Measurements from ENCODE around the gene PRKAR1B. TPM values are rescaled to one million over a fixed set of nuclear protein-coding genes. Genes with fewer than 3 reads are reported as not detected.
"Not testable (repeated sequence)": the region's sequence is repeated elsewhere in the genome, so short reads cannot be mapped to it uniquely, and the experiment has no call there.

The PRKAR1B gene
- total and polyA plus RNA-seq, 2 donors: 13.7 to 15.4 TPM

GRCh38 chr7:617614-618538, 109.2 kb downstream of the PRKAR1B start:
- H3K9me3 ChIP-seq (ENCODE audit: control insufficient read depth in 2 of 2, insufficient read depth in 1 of 2, low read length in 1 of 2): peaks cover 4 to 24% of the 10 kb centered on the region in 2 donors
- no peak overlapping the region for H3K4me3 ChIP-seq (ENCODE audit: low read length in 2 of 2)
- H3K27ac ChIP-seq (ENCODE audit: low read depth in 1 of 2, low read length in 1 of 2): peak overlapping the region; percentile 95 to 99
- H3K36me3 ChIP-seq (ENCODE audit: control insufficient read depth in 2 of 2, insufficient read depth in 2 of 2, low read length in 1 of 2): no peaks in the 10 kb centered on the region
- no peaks in the 10 kb centered on the region for H3K27me3 ChIP-seq (ENCODE audit: control insufficient read depth in 2 of 2, insufficient read depth in 1 of 2, low read length in 1 of 2)
- WGBS: 82% methylated on average over 23 of the region's 23 CpGs
- peak in 1 of 9 donors; percentile 42 for DNase-seq (ENCODE audit: low read depth in 6 of 9, low spot score in 9 of 9)
- peaks cover 23 to 49% of the 10 kb centered on the region in 2 donors for H3K4me1 ChIP-seq (ENCODE audit: control insufficient read depth in 2 of 2, insufficient read depth in 2 of 2, low read length in 2 of 2)

GRCh38 chr7:613442-614140, 113.5 kb downstream of the PRKAR1B start:
- Histone ChIP-seq H3K27me3 (ENCODE audit: control insufficient read depth in 2 of 2, insufficient read depth in 1 of 2, low read length in 1 of 2) (no peaks in the 10 kb centered on the region), H3K27ac (ENCODE audit: low read depth in 1 of 2, low read length in 1 of 2) (peak overlapping the region; percentile 33 to 37), H3K4me3 (ENCODE audit: low read length in 2 of 2) (no peak overlapping the region), H3K36me3 (ENCODE audit: control insufficient read depth in 2 of 2, insufficient read depth in 2 of 2, low read length in 1 of 2) (no peaks in the 10 kb centered on the region), H3K4me1 (ENCODE audit: control insufficient read depth in 2 of 2, insufficient read depth in 2 of 2, low read length in 2 of 2) (peaks cover 28 to 66% of the 10 kb centered on the region in 2 donors), H3K9me3 (ENCODE audit: control insufficient read depth in 2 of 2, insufficient read depth in 1 of 2, low read length in 1 of 2) (no peaks in the 10 kb centered on the region)
- WGBS: 85% methylated on average over 38 of the region's 38 CpGs
- no peak for DNase-seq (ENCODE audit: low read depth in 6 of 9, low spot score in 9 of 9)

- not testable (repeated sequence) for DNase-seq (ENCODE audit: low read depth in 6 of 9, low spot score in 9 of 9); H3K36me3 ChIP-seq (ENCODE audit: control insufficient read depth in 2 of 2, insufficient read depth in 2 of 2, low read length in 1 of 2); H3K27me3 ChIP-seq (ENCODE audit: control insufficient read depth in 2 of 2, insufficient read depth in 1 of 2, low read length in 1 of 2); H3K9me3 ChIP-seq (ENCODE audit: control insufficient read depth in 2 of 2, insufficient read depth in 1 of 2, low read length in 1 of 2); H3K4me3 ChIP-seq (ENCODE audit: low read length in 2 of 2); H3K27ac ChIP-seq (ENCODE audit: low read depth in 1 of 2, low read length in 1 of 2)
- 99% methylated on average over 7 of the region's 7 CpGs for WGBS
- H3K4me1 ChIP-seq (ENCODE audit: control insufficient read depth in 2 of 2, insufficient read depth in 2 of 2, low read length in 2 of 2): peaks cover 24 to 66% of the 10 kb centered on the region in 2 donors
Measured at GRCh38 chr7:611837-612236, 115.2 kb downstream of the PRKAR1B start.

GRCh38 chr7:611281-611810, 115.7 kb downstream of the PRKAR1B start:
- Histone ChIP-seq H3K4me1 (ENCODE audit: control insufficient read depth in 2 of 2, insufficient read depth in 2 of 2, low read length in 2 of 2) (peaks cover 21 to 62% of the 10 kb centered on the region in 2 donors), H3K27ac (ENCODE audit: low read depth in 1 of 2, low read length in 1 of 2) (peak overlapping the region in 1 of 2 donors; percentile 82), H3K4me3 (ENCODE audit: low read length in 2 of 2) (no peak overlapping the region), H3K27me3 (ENCODE audit: control insufficient read depth in 2 of 2, insufficient read depth in 1 of 2, low read length in 1 of 2) (no peaks in the 10 kb centered on the region), H3K36me3 (ENCODE audit: control insufficient read depth in 2 of 2, insufficient read depth in 2 of 2, low read length in 1 of 2) (no peaks in the 10 kb centered on the region), H3K9me3 (ENCODE audit: control insufficient read depth in 2 of 2, insufficient read depth in 1 of 2, low read length in 1 of 2) (no peaks in the 10 kb centered on the region)
- no peak for DNase-seq (ENCODE audit: low read depth in 6 of 9, low spot score in 9 of 9)
- WGBS: 84% methylated on average over 14 of the region's 14 CpGs

GRCh38 chr7:610531-611280, 116.4 kb downstream of the PRKAR1B start:
- Histone ChIP-seq H3K27me3 (ENCODE audit: control insufficient read depth in 2 of 2, insufficient read depth in 1 of 2, low read length in 1 of 2) (no peaks in the 10 kb centered on the region), H3K27ac (ENCODE audit: low read depth in 1 of 2, low read length in 1 of 2) (peak overlapping the region in 1 of 2 donors; percentile 82), H3K4me1 (ENCODE audit: control insufficient read depth in 2 of 2, insufficient read depth in 2 of 2, low read length in 2 of 2) (peaks cover 21 to 56% of the 10 kb centered on the region in 2 donors), H3K4me3 (ENCODE audit: low read length in 2 of 2) (no peak overlapping the region), H3K9me3 (ENCODE audit: control insufficient read depth in 2 of 2, insufficient read depth in 1 of 2, low read length in 1 of 2) (peaks cover 0 to 4% of the 10 kb centered on the region in 2 donors), H3K36me3 (ENCODE audit: control insufficient read depth in 2 of 2, insufficient read depth in 2 of 2, low read length in 1 of 2) (peaks cover 0 to 5% of the 10 kb centered on the region in 2 donors)
- 77% methylated on average over 21 of the region's 21 CpGs for WGBS
- DNase-seq (ENCODE audit: low read depth in 6 of 9, low spot score in 9 of 9): peak in 1 of 9 donors; percentile 56

GRCh38 chr7:610141-610530, 116.9 kb downstream of the PRKAR1B start:
- peaks cover 22 to 61% of the 10 kb centered on the region in 2 donors for H3K4me1 ChIP-seq (ENCODE audit: control insufficient read depth in 2 of 2, insufficient read depth in 2 of 2, low read length in 2 of 2)
- 82% methylated on average over 10 of the region's 10 CpGs for WGBS
- DNase-seq (ENCODE audit: low read depth in 6 of 9, low spot score in 9 of 9): no peak

GRCh38 chr7:609365-609764, 117.7 kb downstream of the PRKAR1B start:
- H3K9me3 ChIP-seq (ENCODE audit: control insufficient read depth in 2 of 2, insufficient read depth in 1 of 2, low read length in 1 of 2): peaks cover 0 to 17% of the 10 kb centered on the region in 2 donors
- peak in 2 of 9 donors; percentile 60 to 73 for DNase-seq (ENCODE audit: low read depth in 6 of 9, low spot score in 9 of 9)
- no peak overlapping the region for H3K4me3 ChIP-seq (ENCODE audit: low read length in 2 of 2)
- peaks cover 0 to 11% of the 10 kb centered on the region in 2 donors for H3K36me3 ChIP-seq (ENCODE audit: control insufficient read depth in 2 of 2, insufficient read depth in 2 of 2, low read length in 1 of 2)
- peak overlapping the region; percentile 31 to 82 for H3K27ac ChIP-seq (ENCODE audit: low read depth in 1 of 2, low read length in 1 of 2)
- peaks cover 26 to 68% of the 10 kb centered on the region in 2 donors for H3K4me1 ChIP-seq (ENCODE audit: control insufficient read depth in 2 of 2, insufficient read depth in 2 of 2, low read length in 2 of 2)
- 54% methylated on average over 7 of the region's 7 CpGs for WGBS
- no peaks in the 10 kb centered on the region for H3K27me3 ChIP-seq (ENCODE audit: control insufficient read depth in 2 of 2, insufficient read depth in 1 of 2, low read length in 1 of 2)

More at GRCh38 chr7:610141-610530, 116.9 kb downstream of the PRKAR1B start:
- Histone ChIP-seq H3K27me3 (ENCODE audit: control insufficient read depth in 2 of 2, insufficient read depth in 1 of 2, low read length in 1 of 2) (no peaks in the 10 kb centered on the region), H3K4me3 (ENCODE audit: low read length in 2 of 2) (no peak overlapping the region), H3K9me3 (ENCODE audit: control insufficient read depth in 2 of 2, insufficient read depth in 1 of 2, low read length in 1 of 2) (peaks cover 0 to 9% of the 10 kb centered on the region in 2 donors), H3K27ac (ENCODE audit: low read depth in 1 of 2, low read length in 1 of 2) (peak overlapping the region in 1 of 2 donors; percentile 82), H3K36me3 (ENCODE audit: control insufficient read depth in 2 of 2, insufficient read depth in 2 of 2, low read length in 1 of 2) (peaks cover 0 to 9% of the 10 kb centered on the region in 2 donors)

- DNase-seq (ENCODE audit: low read depth in 6 of 9, low spot score in 9 of 9): no peak
- Histone ChIP-seq H3K4me1 (ENCODE audit: control insufficient read depth in 2 of 2, insufficient read depth in 2 of 2, low read length in 2 of 2) (peaks cover 28 to 68% of the 10 kb centered on the region in 2 donors), H3K9me3 (ENCODE audit: control insufficient read depth in 2 of 2, insufficient read depth in 1 of 2, low read length in 1 of 2) (peaks cover 0 to 21% of the 10 kb centered on the region in 2 donors), H3K36me3 (ENCODE audit: control insufficient read depth in 2 of 2, insufficient read depth in 2 of 2, low read length in 1 of 2) (peaks cover 0 to 11% of the 10 kb centered on the region in 2 donors), H3K27ac (ENCODE audit: low read depth in 1 of 2, low read length in 1 of 2) (peak overlapping the region; percentile 53 to 82), H3K27me3 (ENCODE audit: control insufficient read depth in 2 of 2, insufficient read depth in 1 of 2, low read length in 1 of 2) (no peaks in the 10 kb centered on the region), H3K4me3 (ENCODE audit: low read length in 2 of 2) (no peak overlapping the region)
- 17% methylated on average over 8 of the region's 8 CpGs for WGBS
Measured at GRCh38 chr7:608954-609353, 118.1 kb downstream of the PRKAR1B start.
